HG02763 (cell line): ENCODE results near the gene TMEM107.
A peak's percentile ranks its signal among the peaks of the same experiment; 100 is the strongest.

Experiments
- ATAC-seq: cut with Tn5 transposase; IDR thresholded peaks from one replicate; pipeline ENCODE4 v1.9.1; 2021; ENCODE audit warnings: mild to moderate bottlenecking, moderate library complexity; ENCODE audit not compliant: unreplicated experiment

The TMEM107 gene

GRCh38 chr17:8138672-8139371 is 37.4 kb downstream of the TMEM107 start:
- ATAC-seq: peak; percentile 87

GRCh38 chr17:8138374-8138671 is 37.9 kb downstream of the TMEM107 start:
- no peak for ATAC-seq

DNA sequence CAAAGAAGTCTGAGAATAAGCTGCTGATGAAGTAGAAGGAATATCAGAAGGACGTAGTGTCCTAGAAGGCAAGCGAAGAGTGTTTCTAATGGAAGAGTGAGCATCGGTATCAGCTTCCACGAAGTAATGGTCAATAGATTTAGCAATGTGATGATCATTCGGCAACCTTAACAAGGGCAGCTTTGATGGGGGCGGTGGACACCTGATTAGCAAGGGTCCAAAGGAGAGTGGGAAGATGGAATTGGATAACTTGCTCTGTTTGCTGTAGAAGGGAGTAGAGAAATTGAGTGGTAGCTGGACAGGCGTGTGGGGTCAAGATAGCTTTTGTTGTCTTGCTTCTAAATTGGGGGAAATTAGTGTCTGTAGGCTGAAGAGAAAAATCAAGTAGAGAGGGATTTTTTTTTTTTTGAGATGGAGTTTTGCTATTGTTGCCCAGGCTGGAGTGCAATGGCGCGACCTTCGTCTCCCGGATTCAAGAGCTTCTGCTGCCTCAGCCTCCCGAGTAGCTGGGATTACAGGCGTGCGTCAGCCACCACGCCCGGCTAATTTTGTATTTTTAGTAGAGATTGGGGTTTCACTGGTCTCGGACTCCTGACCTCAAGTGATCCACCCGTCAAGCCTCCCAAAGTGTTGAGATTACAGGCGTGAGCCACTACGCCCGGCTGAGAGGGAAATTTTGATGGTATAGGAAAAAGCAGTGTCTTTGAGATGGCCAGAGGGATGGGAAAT is 38.4 kb downstream of the TMEM107 start:
- no peak for ATAC-seq

- no peak for ATAC-seq
These were observed 42.2 kb downstream of the TMEM107 start for GRCh38 chr17:8133941-8134340.

- no peak for ATAC-seq
These were observed 42.8 kb downstream of the TMEM107 start for GRCh38 chr17:8133399-8133798.

DNA sequence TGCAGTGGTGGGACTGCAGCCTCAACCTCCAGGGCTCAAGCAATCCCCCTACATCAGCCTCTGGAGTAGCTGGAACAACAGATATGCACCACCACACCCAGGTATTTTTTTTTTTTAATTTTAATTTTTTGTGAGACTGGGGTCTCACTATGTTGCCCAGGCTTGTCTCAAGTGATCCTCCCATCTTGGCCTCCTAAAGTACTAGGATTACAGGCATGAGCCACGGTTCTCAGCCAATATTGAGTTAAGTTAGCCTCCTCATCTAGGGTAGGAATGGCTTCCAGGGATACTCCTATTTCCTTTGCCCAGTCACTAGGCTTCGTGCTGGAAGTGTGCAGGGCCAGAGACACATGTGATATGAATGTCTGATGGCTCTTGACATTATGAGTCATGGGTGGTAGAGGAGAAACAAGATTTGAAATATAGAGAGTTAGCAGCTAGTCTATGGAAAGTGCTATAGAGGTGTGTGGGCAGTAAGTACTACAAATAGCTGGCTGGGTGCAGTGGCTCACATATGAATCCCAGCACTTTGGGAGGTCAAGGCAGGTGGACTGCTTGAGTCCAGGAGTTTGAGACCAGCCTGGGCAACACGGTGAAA is 44.2 kb downstream of the TMEM107 start:
- ATAC-seq: no peak

DNA sequence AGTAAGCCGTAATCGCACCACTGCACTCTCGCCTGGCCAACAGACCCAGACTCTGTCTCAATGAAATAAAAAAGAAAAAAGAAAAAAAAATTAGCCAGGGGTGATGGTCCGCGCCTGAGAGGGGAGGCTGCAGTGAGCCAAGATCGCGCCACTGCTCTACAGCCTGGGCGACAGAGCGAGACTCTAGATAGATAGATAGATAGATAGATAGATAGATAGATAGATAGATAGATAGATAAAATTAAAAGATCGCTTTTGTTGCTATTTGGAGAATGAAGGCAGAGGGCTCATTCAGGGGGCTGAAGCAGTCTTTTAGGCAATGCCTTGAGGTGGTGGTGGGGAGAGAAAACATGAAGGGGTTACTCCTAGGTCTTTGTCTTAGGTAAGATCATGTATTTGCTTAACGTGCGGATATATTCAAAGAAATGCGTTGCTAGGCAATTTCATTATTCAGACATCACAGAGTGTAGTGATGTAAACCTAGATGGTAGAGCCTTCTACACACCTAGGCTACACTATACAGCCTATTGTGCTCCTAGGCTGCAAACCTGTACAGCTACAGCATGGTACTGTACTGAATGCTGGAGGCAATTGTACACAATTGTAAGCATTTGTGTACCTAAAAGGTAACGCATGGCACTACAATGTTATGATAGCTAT is 47.9 kb downstream of the TMEM107 start:
- no peak for ATAC-seq

- ATAC-seq: no peak
These were observed 49.6 kb downstream of the TMEM107 start for GRCh38 chr17:8126491-8127066.

DNA sequence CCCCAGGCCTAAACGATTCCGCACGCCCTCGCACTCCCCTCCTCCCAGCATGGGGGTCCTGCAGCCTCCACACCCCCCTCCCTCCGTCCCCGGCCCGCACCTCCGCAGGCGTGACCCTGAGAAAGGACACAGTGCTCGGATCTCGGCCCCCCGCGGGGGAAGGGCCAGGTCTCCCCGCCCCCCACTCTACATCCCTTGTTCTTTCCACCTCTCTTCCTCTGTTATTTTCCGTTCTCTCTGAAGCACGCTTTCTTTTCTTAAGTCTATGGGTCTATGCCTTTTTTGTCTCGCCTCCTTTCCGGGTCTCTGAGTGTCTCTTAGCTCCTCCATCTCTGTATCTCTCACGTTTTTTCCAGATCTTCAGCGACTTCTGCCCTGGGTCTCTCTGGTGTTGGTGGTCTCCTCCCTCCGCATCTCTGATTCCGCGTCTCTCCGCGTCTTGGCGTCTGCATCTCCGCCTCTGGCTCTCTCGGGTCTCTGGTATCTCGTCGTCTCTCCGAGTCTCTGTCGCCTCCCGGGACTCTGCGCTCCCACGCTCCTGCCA is 50.2 kb downstream of the TMEM107 start:
- ATAC-seq: no peak

DNA sequence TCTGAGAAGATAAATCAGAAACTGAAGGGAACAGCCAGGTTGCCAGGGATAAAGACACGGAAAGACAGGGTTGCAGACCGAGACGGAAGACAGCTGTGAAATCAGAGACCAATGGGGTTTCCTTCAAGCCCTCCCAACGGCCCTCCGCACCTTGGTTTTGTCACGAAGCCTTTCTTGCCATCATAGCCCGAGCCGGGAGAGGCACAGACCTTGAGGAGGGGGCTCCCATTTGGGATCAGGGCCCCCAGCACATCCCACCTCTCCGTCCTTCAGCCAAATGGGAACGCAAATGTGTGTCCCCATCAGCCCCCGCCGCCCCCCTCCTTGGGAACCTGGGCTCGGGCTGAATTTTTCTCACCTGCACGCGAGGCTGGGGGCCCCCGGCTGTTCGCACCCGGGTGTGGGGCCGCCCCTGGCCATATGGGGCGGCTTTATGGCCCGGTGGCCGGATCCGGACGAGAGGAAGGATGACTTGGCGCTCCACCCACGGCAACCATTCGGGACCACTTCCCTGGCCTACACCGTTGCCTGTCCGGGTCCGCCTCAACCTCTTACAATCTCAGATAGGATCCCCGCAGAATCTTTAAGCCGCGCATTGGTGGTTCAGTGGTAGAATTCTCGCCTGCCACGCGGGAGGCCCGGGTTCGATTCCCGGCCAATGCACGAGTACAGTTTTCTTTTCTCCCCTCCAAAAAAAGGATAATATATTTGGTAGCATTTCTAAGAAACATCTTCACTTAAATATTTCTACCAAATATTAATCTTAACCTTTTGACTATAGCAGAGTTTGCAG is 50.8 kb downstream of the TMEM107 start:
- no peak for ATAC-seq

- no peak for ATAC-seq
These were observed 51.6 kb downstream of the TMEM107 start for GRCh38 chr17:8124350-8125153.

DNA sequence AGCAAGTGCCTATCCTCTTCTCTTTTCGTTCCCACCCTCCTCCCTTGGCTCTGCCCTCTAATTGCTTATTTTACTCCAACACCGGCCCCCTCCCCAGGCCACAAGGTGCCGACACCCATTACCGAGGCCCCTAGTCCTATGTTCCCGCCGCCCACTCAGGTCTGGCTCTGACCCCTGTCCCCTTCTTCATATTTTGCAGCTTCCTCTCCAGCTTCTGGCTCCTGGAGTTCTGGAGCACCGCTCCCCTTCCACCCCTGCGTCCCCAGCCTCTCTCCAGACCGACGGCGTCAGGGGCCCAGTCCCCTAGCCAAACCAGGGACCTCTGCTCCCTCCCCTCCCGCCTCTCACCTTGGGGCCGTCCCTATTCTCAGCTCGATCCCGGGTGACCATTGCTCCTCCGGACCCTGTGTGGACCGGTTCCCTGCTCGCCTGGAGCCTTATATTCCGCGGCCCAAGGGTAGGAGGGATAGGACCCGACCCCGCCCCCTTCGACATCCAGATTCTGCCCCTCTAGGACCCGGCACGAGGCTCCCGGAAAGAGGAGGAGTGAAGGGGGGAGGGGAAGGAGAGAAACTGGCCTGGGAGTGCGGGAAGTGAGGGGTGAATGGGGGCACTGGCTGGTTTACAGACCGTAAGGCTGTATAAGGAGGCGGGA is 52.4 kb downstream of the TMEM107 start, which contains the start of gene HES7:
TSS of gene HES7 (minus strand) at position 412 of the 655 bp plus-strand sequence. CDS start at position 390, 22 bp downstream.
- ATAC-seq: no peak

DNA sequence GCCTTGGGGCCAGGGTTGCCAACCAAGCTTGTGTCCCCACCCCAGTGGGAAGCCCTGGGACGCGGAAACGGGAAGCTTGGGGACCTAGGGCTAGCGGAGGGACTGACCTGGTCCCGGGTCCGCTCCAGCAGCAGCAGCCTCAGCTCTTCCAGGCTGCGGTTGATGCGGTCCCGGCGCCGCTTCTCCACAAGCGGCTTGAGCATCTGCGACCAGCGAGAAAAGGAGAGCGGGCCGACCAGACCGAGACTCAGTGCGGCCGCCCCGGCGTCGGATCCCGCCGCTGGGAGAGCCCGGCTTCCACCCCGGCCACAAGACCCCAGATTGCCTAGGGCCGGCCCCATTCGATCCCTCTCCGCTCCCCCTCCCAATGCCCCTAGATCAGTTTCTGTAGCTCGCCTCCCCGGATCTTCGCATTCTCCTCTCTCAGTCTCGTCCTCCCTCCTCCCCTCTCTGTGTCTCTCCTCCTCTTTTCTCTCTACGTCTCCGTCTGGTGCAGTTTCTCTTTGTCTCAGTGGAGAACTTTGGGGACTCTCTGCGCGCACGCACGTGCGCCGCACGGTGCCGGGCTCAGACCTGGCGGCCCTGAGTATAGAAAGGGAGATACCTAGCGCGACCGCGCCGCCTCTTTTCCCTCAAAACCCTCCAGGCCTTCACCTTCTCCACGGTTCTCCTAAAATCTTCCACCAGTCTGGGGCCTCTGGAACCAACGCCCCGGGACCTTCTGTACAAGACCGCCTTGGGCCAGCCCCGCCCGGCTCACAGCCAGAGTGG is 53.1 kb downstream of the TMEM107 start:
- ATAC-seq: no peak
